K562 (cell line): ENCODE data around the gene TEX22. TPM values are rescaled to one million over a fixed set of nuclear protein-coding genes. Genes with fewer than 3 reads are reported as not detected.

Source experiments
- ATAC-seq: fragments of 200-7000 bp; cut with Tn5 transposase; 3 replicates; pipeline ENCODE4 v1.9.1; 2020; ENCODE audit warnings: moderate library complexity
- BruUV-seq: library from RNA; stranded (reverse); fragments of 400-500 nt; replicated peaks from 2 replicates; lab custom pipeline; 2021; lab: Mats Ljungman, UMichigan
- CTCF ChIA-PET: fragments of 300-600 bp; formaldehyde crosslinking; extraction: SDS; loops from one replicate; lab custom pipeline; 2021; ENCODE audit warnings: low intra/inter-chr PET ratio; lab: Yijun Ruan, JAX
- POLR2A ChIA-PET: fragments of 300-600, 350-650 bp; sonication (Branson Sonifier 250); formaldehyde crosslinking; extraction: SDS; loops from one replicate; lab custom pipeline; 2021; ENCODE audit warnings: antibody characterized with exemption, inconsistent platforms; lab: Yijun Ruan, JAX
- DNase-seq, 4 experiments: peaks; one replicate each; pipeline versions ENCODE4 v3.0.0 to v3.0.0-alpha.2; 2011 to 2018; ENCODE audit warnings: low spot score in 3 of 4, mixed read lengths in 3 of 4; ENCODE audit errors: extremely low read depth in 1 of 4
- FAIRE-seq: peaks from 2 replicates; lab custom pipeline; 2011; peaks lifted over from hg19 to GRCh38; lab: Jason Lieb, UNC
- H2AFZ ChIP-seq: 2 replicates; pipeline ENCODE4 v1.6.0; 2011; ENCODE audit warnings: low read depth, low read length, control low read depth, inconsistent platforms
- H3K27ac ChIP-seq: fragments of 200-600 bp; 3 replicates; pipeline ENCODE4 v1.8.0; 2011; ENCODE audit warnings: low read depth, mild to moderate bottlenecking, control low read depth, inconsistent platforms, low read length, moderate library complexity, mixed read lengths; ENCODE audit errors: extremely low read depth
- H3K27me3 ChIP-seq, 2 experiments: fragments of 300-600 bp in 1 of 2; 2 replicates in 1 of 2; 3 replicates in 1 of 2; pipeline versions ENCODE4 v1.6.0 to v1.8.0; 2011; ENCODE audit warnings: inconsistent platforms in 2 of 2, low read length in 2 of 2, mild to moderate bottlenecking in 1 of 2, mixed read lengths in 1 of 2, moderate library complexity in 1 of 2; ENCODE audit not compliant: control insufficient read depth in 2 of 2, insufficient read depth in 2 of 2
- H3K36me3 ChIP-seq: fragments of 300-600 bp; 3 replicates; pipeline ENCODE4 v1.8.0; 2011; ENCODE audit warnings: mild to moderate bottlenecking, low read length, inconsistent platforms; ENCODE audit not compliant: control insufficient read depth, insufficient read depth
- H3K4me1 ChIP-seq, 2 experiments: fragments of 200-600 bp in 1 of 2; replicated peaks in 1 of 2; 2 replicates in 1 of 2; 3 replicates in 1 of 2; pipeline versions ENCODE4 v1.5.1 to v1.8.0; 2011; ENCODE audit warnings: inconsistent platforms in 2 of 2, low read length in 2 of 2, mild to moderate bottlenecking in 1 of 2, mixed read lengths in 1 of 2, moderate library complexity in 1 of 2; ENCODE audit not compliant: control insufficient read depth in 2 of 2, insufficient read depth in 2 of 2
- H3K4me2 ChIP-seq: 2 replicates; pipeline ENCODE4 v1.6.1; 2011; ENCODE audit warnings: low read length, control low read depth, inconsistent platforms, mixed read lengths; ENCODE audit not compliant: insufficient read depth
- H3K4me3 ChIP-seq: fragments of 200-600 bp; sonication (generic), shearing (Covaris generic); 2 replicates; pipeline ENCODE4 v1.5.1; 2016; ENCODE audit warnings: control low read depth, inconsistent platforms
- H3K79me2 ChIP-seq: fragments of 200-600 bp; 3 replicates; pipeline ENCODE4 v1.8.0; 2011; ENCODE audit warnings: low read length, inconsistent platforms; ENCODE audit not compliant: control insufficient read depth, insufficient read depth
- H3K9ac ChIP-seq, 2 experiments: 2 replicates each; pipeline versions ENCODE4 v1.6.0 to v1.6.1; 2011; ENCODE audit warnings: low read depth in 2 of 2, low read length in 2 of 2, control low read depth in 1 of 2, inconsistent platforms in 1 of 2, mild to moderate bottlenecking in 1 of 2, mixed read lengths in 1 of 2; ENCODE audit not compliant: insufficient read depth in 1 of 2
- H3K9me1 ChIP-seq: one replicate; pipeline ENCODE4 v1.6.0; 2011; ENCODE audit warnings: inconsistent platforms, mild to moderate bottlenecking, low read length, moderate library complexity; ENCODE audit not compliant: control insufficient read depth, insufficient read depth
- H3K9me3 ChIP-seq: replicated peaks from 2 replicates; pipeline ENCODE4 v1.5.1; 2011; ENCODE audit warnings: low read depth, low read length, inconsistent platforms; ENCODE audit not compliant: control insufficient read depth, insufficient read depth
- H4K20me1 ChIP-seq: replicated peaks from 2 replicates; pipeline ENCODE4 v1.6.1; 2011; ENCODE audit warnings: low read length, inconsistent platforms, mixed read lengths; ENCODE audit not compliant: control insufficient read depth, insufficient read depth
- NFATC3 ChIP-seq: fragments of 450-650 bp; IDR thresholded peaks from 2 replicates; pipeline ENCODE4 v1.6.1; 2017; ENCODE audit warnings: mild to moderate bottlenecking
- POLR3G ChIP-seq: IDR thresholded peaks from 2 replicates; pipeline ENCODE4 v1.6.1; 2011; ENCODE audit not compliant: insufficient read length, insufficient replicate concordance; ENCODE audit errors: extremely low read depth
- PRDM10 ChIP-seq: fragments of 450-650 bp; IDR thresholded peaks from 2 replicates; pipeline ENCODE4 v1.6.1; 2018; ENCODE audit not compliant: partially characterized antibody
- SMARCB1 ChIP-seq: IDR thresholded peaks from 2 replicates; pipeline ENCODE4 v1.6.1; 2011; ENCODE audit warnings: improper control_type of control experiment, low read depth; ENCODE audit not compliant: insufficient read length
- ZFP30 ChIP-seq: fragments of 250-450 bp; sonication (Bioruptor Pico); IDR thresholded peaks from 2 replicates; pipeline ENCODE4 v1.8.0; 2022; ENCODE audit warnings: moderate library complexity, mild to moderate bottlenecking, inconsistent platforms, borderline replicate concordance
- ZNF318 ChIP-seq, 2 experiments: fragments of 450-650 bp; IDR thresholded peaks; 2 replicates each; pipeline ENCODE4 v1.6.1; 2016; ENCODE audit warnings: mild to moderate bottlenecking in 2 of 2, borderline replicate concordance in 1 of 2, low read depth in 1 of 2, moderate library complexity in 1 of 2
- WGBS: fragments of 100-300 bp; shearing (Covaris generic); methylation state at CpG from one replicate; pipeline ENCODE4 v1.1.6; 2016; ENCODE audit warnings: low coverage, mixed read lengths; ENCODE audit not compliant: insufficient coverage; ENCODE audit errors: missing lambda C conversion rate; 5-methylcytosine and 5-hydroxymethylcytosine counted together
- in situ Hi-C: fragments of 300-500 bp; cut with MboI; formaldehyde crosslinking; loops from 4 replicates; pipeline ENCODE4 v1.15.0; 2018; ENCODE audit warnings: inconsistent platforms, mixed read lengths
- intact Hi-C: fragments of 100-400 bp; cut with micrococcal nuclease; formaldehyde crosslinking; loops from 2 replicates; pipeline ENCODE4 v1.14.2; 2022
- polyA plus RNA-seq, 8 experiments: library from polyadenylated mRNA; depleted of rRNA in 4 of 8; stranded (reverse) in 5 of 8; unstranded in 3 of 8; fragments of >200 nt; fragmentation: Nextera tagmentation in 2 of 8; fragmentation: Illumina TruSeq in 1 of 8; extraction: Ambion mirVana in 2 of 8; extraction: Trizol in 1 of 8; gene quantifications; 2 replicates each; pipeline versions ENCODE4 v1.2.1 to v1.2.3, GENCODE V29; 2011 to 2014; ENCODE audit warnings: inconsistent platforms in 1 of 8, missing spikeins in 1 of 8
- total RNA-seq, 7 experiments: library from RNA; depleted of rRNA in 6 of 7; stranded (reverse); fragments of >200 nt in 6 of 7; fragmentation: Illumina TruSeq in 2 of 7; extraction: Trizol in 2 of 7; gene quantifications; 2 replicates each; pipeline versions ENCODE4 v1.2.1 to v1.2.3, GENCODE V29; 2011 to 2021; ENCODE audit warnings: low replicate concordance in 1 of 7

The TEX22 gene
- total and polyA plus RNA-seq, 9 of the 15 experiments (the other 6 are each of a cell fraction or from before 2014, with no cell fraction given): 0.04 to 1.7 (median 0.23) TPM; not detected in 2

- Histone ChIP-seq H3K4me3 (no peak overlapping the region), H3K9ac (no peak overlapping the region), H3K9me1 (peaks cover 6% of the 10 kb centered on the region), H3K27me3 (no peaks in the 10 kb centered on the region), H3K36me3 (peaks cover 55% of the 10 kb centered on the region; the same call in 2 of the 3 replicates), H3K4me1 (peaks cover 10 to 62% of the 10 kb centered on the region in 2 experiments; a peak in 4 of 5 replicates), H3K9me3 (no peaks in the 10 kb centered on the region; the same call in 1 of the 2 replicates), H3K27ac (no peak overlapping the region), H2AFZ (no peak overlapping the region), H3K79me2 (peaks cover 86% of the 10 kb centered on the region), H3K4me2 (no peak overlapping the region), H4K20me1 (no peaks in the 10 kb centered on the region)
- FAIRE-seq: no peak
- BruUV-seq: no TSS peak
- in situ Hi-C loops: no loop called here
- no peak for TF ChIP-seq ZNF318 (IDR thresholded peaks at IDR 0.05; ENCODE audit: borderline replicate concordance in 1 of 2, low read depth in 1 of 2)
- TF ChIP-seq PRDM10: no peak
- no peak for TF ChIP-seq SMARCB1
- TF ChIP-seq NFATC3: no peak
- TF ChIP-seq ZFP30 (CRISPR knock-in tag): no peak
- no peak for TF ChIP-seq POLR3G
- ChIA-PET CTCF (no interaction called here), POLR2A (interaction anchor here (1.6 kb wide), 1 partner anchor 12 kb away, joined by 4 read pairs; no protein-coding TSS in a partner anchor)
- no peak for ATAC-seq
- DNase-seq: no peak
- intact Hi-C loops: no loop called here
- 95% methylated on average over 17 of the region's 21 CpGs for WGBS
Observed at GRCh38 chr14:105423488-105424195, 25.3 kb downstream of the TEX22 start.
